ENCODE results near the gene SMAD3. TPM values are rescaled to one million over a fixed set of nuclear protein-coding genes. Genes with fewer than 3 reads are reported as not detected.

Gene SMAD3
- total and polyA plus RNA-seq, 4 donors, result 10.9 to 41.6 (median 23.4) TPM

DNA sequence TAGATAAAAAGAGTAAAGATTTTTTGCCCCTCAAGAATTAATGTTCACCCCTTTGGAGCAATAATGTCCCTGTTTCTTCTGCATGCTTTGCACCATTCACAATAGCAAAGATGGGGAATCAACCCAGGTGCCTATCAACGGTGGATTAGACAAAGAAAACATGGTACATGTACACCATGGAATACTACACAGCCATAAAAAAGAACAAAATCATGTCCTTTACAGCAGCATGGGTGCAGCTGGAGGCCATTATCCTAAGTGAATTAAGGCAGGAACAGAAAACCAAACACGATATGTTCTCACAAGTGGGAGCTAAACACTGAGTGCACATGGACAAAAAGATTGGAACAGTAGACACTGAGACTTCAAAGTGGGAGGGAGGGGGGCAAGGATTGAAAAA, 153.9 kb downstream of the SMAD3 start:
- WGBS, 2 donors, result 94 to 98% methylated on average over 2 of the region's 2 CpGs
- ATAC-seq (ENCODE audit: insufficient read depth, low FRiP score) (no peak), DNase-seq (no peak)
- no peaks in the 10 kb centered on the region for H3K27me3 ChIP-seq (ENCODE audit: control insufficient read depth in 3 of 3, insufficient read depth in 3 of 3, low read length in 2 of 3)
- peaks cover 0 to 3% (median under 1%) of the 10 kb centered on the region in 4 donors for H3K36me3 ChIP-seq (ENCODE audit: control insufficient read depth in 4 of 4, insufficient read depth in 4 of 4, low read length in 4 of 4)
- H3K9ac ChIP-seq (ENCODE audit: insufficient read depth in 1 of 2, low read length in 2 of 2), result no peak overlapping the region
- TF ChIP-seq, protein P1, sequence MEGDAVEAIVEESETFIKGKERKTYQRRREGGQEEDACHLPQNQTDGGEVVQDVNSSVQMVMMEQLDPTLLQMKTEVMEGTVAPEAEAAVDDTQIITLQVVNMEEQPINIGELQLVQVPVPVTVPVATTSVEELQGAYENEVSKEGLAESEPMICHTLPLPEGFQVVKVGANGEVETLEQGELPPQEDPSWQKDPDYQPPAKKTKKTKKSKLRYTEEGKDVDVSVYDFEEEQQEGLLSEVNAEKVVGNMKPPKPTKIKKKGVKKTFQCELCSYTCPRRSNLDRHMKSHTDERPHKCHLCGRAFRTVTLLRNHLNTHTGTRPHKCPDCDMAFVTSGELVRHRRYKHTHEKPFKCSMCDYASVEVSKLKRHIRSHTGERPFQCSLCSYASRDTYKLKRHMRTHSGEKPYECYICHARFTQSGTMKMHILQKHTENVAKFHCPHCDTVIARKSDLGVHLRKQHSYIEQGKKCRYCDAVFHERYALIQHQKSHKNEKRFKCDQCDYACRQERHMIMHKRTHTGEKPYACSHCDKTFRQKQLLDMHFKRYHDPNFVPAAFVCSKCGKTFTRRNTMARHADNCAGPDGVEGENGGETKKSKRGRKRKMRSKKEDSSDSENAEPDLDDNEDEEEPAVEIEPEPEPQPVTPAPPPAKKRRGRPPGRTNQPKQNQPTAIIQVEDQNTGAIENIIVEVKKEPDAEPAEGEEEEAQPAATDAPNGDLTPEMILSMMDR (IDR thresholded peaks at IDR 0.05; ENCODE audit: control extremely low read depth, extremely low read depth), result no peak
- no peaks in the 10 kb centered on the region for H3K9me3 ChIP-seq (ENCODE audit: control insufficient read depth in 4 of 4, insufficient read depth in 3 of 4, low read length in 3 of 4)
- no peak overlapping the region for H3K4me3 ChIP-seq
- no peaks in the 10 kb centered on the region for H3K4me1 ChIP-seq (ENCODE audit: control insufficient read depth in 5 of 5, insufficient read depth in 5 of 5, low read length in 5 of 5)
- H3K27ac ChIP-seq (ENCODE audit: low read depth in 1 of 2, low read length in 1 of 2), result no peak overlapping the region

DNA sequence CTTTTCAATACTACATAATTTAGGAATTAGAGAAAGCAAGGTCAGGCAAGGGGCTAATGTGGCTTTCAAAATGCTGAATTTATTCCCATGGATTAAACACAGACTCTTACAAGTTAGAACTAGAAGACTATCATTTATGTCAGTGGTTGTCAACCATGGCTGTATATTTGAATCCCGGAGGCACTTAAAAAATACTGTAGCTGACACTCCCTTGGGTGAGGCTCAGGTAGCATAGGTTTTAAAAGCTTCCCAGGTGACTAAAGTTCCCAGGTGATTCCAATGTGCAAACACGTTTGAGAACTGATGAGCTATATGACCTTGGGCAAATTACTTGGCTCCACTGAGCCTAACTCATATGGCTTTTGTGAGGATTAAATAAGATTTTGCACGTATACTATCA, 159.5 kb downstream of the SMAD3 start:
- ATAC-seq (ENCODE audit: insufficient read depth, low FRiP score) (no peak), DNase-seq (no peak)
- H3K27me3 ChIP-seq (ENCODE audit: control insufficient read depth in 3 of 3, insufficient read depth in 3 of 3, low read length in 2 of 3), result no peaks in the 10 kb centered on the region
- TF ChIP-seq, protein P1 (IDR thresholded peaks at IDR 0.05; ENCODE audit: control extremely low read depth, extremely low read depth), result no peak
- no peak overlapping the region for H3K9ac ChIP-seq (ENCODE audit: insufficient read depth in 1 of 2, low read length in 2 of 2)
- WGBS, 2 donors, result 96 to 97% methylated on average over 3 of the region's 3 CpGs
- H3K4me1 ChIP-seq (ENCODE audit: control insufficient read depth in 5 of 5, insufficient read depth in 5 of 5, low read length in 5 of 5), result no peaks in the 10 kb centered on the region
- H3K4me3 ChIP-seq, result no peak overlapping the region
- no peak overlapping the region for H3K27ac ChIP-seq (ENCODE audit: low read depth in 1 of 2, low read length in 1 of 2)
- H3K9me3 ChIP-seq (ENCODE audit: control insufficient read depth in 4 of 4, insufficient read depth in 3 of 4, low read length in 3 of 4), result no peaks in the 10 kb centered on the region
- H3K36me3 ChIP-seq (ENCODE audit: control insufficient read depth in 4 of 4, insufficient read depth in 4 of 4, low read length in 4 of 4), result peaks cover 0 to 6% (median 2%) of the 10 kb centered on the region in 4 donors

DNA sequence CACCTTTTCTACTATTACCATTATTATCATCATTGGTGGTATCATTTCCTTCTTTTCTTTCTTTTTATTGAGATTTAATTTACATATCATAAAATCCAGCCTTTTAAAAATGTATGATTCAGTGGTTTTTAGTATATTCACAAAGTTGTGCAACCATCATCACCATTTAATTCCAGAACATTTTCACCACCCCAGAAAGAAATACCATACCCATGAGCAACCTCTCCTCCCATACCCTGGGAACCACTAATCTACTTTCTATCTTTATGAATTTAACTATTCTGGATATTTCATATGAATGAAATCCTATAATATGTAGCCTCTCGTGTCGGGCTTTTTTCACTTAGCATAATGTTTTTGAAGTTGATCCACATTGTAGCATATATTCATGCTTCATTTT, 159.9 kb downstream of the SMAD3 start:
- DNase-seq, result no peak
- no peak overlapping the region for H3K9ac ChIP-seq (ENCODE audit: insufficient read depth in 1 of 2, low read length in 2 of 2)

More for the DNA sequence above, 159.9 kb downstream of the SMAD3 start:
- Histone ChIP-seq H3K27ac (ENCODE audit: low read depth in 1 of 2, low read length in 1 of 2) (no peak overlapping the region), H3K4me3 (no peak overlapping the region), H3K4me1 (ENCODE audit: control insufficient read depth in 5 of 5, insufficient read depth in 5 of 5, low read length in 5 of 5) (no peaks in the 10 kb centered on the region), H3K36me3 (ENCODE audit: control insufficient read depth in 4 of 4, insufficient read depth in 4 of 4, low read length in 4 of 4) (peaks cover 0 to 7% (median 2%) of the 10 kb centered on the region in 4 donors), H3K9me3 (ENCODE audit: control insufficient read depth in 4 of 4, insufficient read depth in 3 of 4, low read length in 3 of 4) (no peaks in the 10 kb centered on the region), H3K27me3 (ENCODE audit: control insufficient read depth in 3 of 3, insufficient read depth in 3 of 3, low read length in 2 of 3) (no peaks in the 10 kb centered on the region)
- TF ChIP-seq, protein P1 (IDR thresholded peaks at IDR 0.05; ENCODE audit: control extremely low read depth, extremely low read depth), result no peak
- ATAC-seq (ENCODE audit: insufficient read depth, low FRiP score), result no peak
- 99% methylated on average over 2 of the region's 2 CpGs for whole genome bisulfite sequencing, 2 donors
